CD4-positive, alpha-beta memory T cell (primary cell): Measurements from ENCODE around the gene USP43. TPM values are rescaled to one million over a fixed set of nuclear protein-coding genes. Genes with fewer than 3 reads are reported as not detected.
"Not testable (repeated sequence)": the region's sequence is repeated elsewhere in the genome, so short reads cannot be mapped to it uniquely, and the experiment has no call there.

Experiments
- CTCF ChIA-PET: fragments of 350-600 bp; sonication (Branson Sonifier 250); formaldehyde crosslinking; loops from one replicate; lab custom pipeline; 2021; ENCODE audit warnings: inconsistent platforms; ENCODE audit not compliant: partially characterized antibody; lab: Charles Lee
- POLR2A ChIA-PET: fragments of 350-600 bp; sonication (Branson Sonifier 250); formaldehyde crosslinking; loops from one replicate; lab custom pipeline; 2021; ENCODE audit not compliant: partially characterized antibody; lab: Charles Lee
- DNase-seq, 5 donors: peaks; one replicate each; pipeline versions ENCODE4 v3.0.0 to v3.0.0-alpha.2; 2020 to 2022; ENCODE audit warnings: mixed read lengths in 1 of 5
- H3K27ac ChIP-seq: one replicate; pipeline ENCODE4 v1.7.0; 2013; ENCODE audit warnings: low read depth, low read length
- H3K27me3 ChIP-seq: 2 replicates; pipeline ENCODE4 v1.7.0; 2013; ENCODE audit warnings: mild to moderate bottlenecking, low read length, moderate library complexity; ENCODE audit not compliant: insufficient read depth
- H3K36me3 ChIP-seq: 2 replicates; pipeline ENCODE4 v1.7.0; 2013; ENCODE audit warnings: mild to moderate bottlenecking, low read length, moderate library complexity; ENCODE audit not compliant: insufficient read depth
- H3K4me1 ChIP-seq: 2 replicates; pipeline ENCODE4 v1.7.0; 2013; ENCODE audit warnings: mild to moderate bottlenecking, low read length, moderate library complexity; ENCODE audit not compliant: insufficient read depth
- H3K4me3 ChIP-seq, 2 donors: one replicate each; pipeline ENCODE4 v1.7.0; 2013; ENCODE audit warnings: low read length in 2 of 2, mild to moderate bottlenecking in 1 of 2
- H3K9me3 ChIP-seq, 2 donors: one replicate each; pipeline ENCODE4 v1.7.0; 2013; ENCODE audit warnings: low read length in 2 of 2, control low read depth in 1 of 2; ENCODE audit not compliant: control insufficient read depth in 1 of 2
- H3K27ac Mint-ChIP-seq, 7 donors: one replicate each; pipeline ENCODE4 v1.8.0; 2020 to 2021; ENCODE audit warnings: mixed read lengths in 7 of 7, mild to moderate bottlenecking in 6 of 7, inconsistent platforms in 3 of 7, moderate library complexity in 3 of 7
- H3K27me3 Mint-ChIP-seq, 2 donors: one replicate each; pipeline ENCODE4 v1.8.0; 2020 to 2021; ENCODE audit warnings: mixed read lengths in 2 of 2
- H3K36me3 Mint-ChIP-seq, 2 donors: one replicate each; pipeline ENCODE4 v1.8.0; 2020 to 2021; ENCODE audit warnings: mixed read lengths in 2 of 2, inconsistent platforms in 1 of 2, mild to moderate bottlenecking in 1 of 2
- H3K4me1 Mint-ChIP-seq, 4 donors: one replicate each; pipeline ENCODE4 v1.8.0; 2020 to 2021; ENCODE audit warnings: mixed read lengths in 4 of 4, mild to moderate bottlenecking in 1 of 4
- H3K4me3 Mint-ChIP-seq, 8 donors: one replicate each; pipeline ENCODE4 v1.8.0; 2020 to 2021; ENCODE audit warnings: mixed read lengths in 8 of 8, mild to moderate bottlenecking in 7 of 8, moderate library complexity in 6 of 8, inconsistent platforms in 3 of 8
- H3K9me3 Mint-ChIP-seq, 8 donors: one replicate each; pipeline ENCODE4 v1.8.0; 2020 to 2021; ENCODE audit warnings: mixed read lengths in 8 of 8, mild to moderate bottlenecking in 5 of 8, inconsistent platforms in 3 of 8, moderate library complexity in 1 of 8
- intact Hi-C: fragments of 100-400 bp; cut with micrococcal nuclease; formaldehyde crosslinking; loops from one replicate; pipeline ENCODE4 v1.15.1; 2023
- polyA plus RNA-seq, 2 donors: library from polyadenylated mRNA; unstranded; fragments of 300-500 nt; fragmentation: Illumina TruSeq; gene quantifications; one replicate each; pipeline ENCODE4 v1.2.3, GENCODE V29; 2021
- total RNA-seq, 2 experiments: library from RNA; stranded (reverse); gene quantifications; one replicate each; pipeline ENCODE4 v1.2.3, GENCODE V29; 2021

Gene USP43
- under 1 TPM; 0.17 to 0.22 TPM for total RNA-seq
- polyA plus RNA-seq, result not detected

DNA sequence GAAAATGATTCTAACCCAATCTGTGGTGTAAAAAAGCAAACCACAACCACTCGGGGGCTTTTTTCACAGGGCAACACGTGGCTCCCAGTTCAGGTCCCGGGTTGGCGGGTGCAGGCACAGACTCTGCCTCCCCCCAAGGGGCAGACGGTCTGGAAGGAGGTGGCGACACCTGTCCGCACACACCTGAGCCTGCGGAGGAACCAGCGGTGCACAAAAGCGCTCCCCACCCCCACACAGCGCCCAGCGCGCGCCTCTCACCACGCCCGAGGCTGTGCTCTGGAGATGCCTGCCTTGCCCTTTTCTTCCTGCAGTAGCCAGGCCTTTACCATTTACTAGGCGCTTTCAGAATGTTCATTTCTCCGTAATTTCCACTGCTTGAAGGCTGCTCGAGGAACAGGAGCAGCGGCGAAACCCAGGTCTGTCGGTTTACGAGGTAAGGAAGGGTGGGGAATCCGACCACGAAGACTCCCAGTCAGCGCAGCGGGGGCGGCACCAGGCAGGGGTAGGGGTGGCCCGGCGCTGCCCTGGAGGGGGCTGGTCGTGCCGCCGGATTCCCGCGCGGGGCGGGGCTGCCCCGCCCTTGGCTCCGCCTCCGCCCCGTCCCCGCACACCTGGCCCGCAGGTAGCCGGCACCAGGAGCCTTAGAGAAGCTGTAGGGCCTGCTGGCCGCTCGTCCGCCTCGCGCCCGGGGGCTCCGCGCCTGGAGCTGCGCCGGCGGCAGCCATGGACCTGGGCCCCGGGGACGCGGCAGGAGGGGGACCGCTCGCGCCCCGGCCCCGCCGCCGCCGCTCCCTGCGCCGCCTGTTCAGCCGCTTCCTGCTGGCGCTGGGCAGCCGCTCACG, at the start of gene USP43:
Gene USP43, plus strand, starts transcription at position 608 of the 842 bp plus-strand sequence. Its CDS starts 116 bp downstream, at position 724.
- H3K4me1 ChIP-seq, result peaks cover 18% of the 10 kb centered on the region
- H3K4me3 ChIP-seq, result peak within 1 kb of the TSS; percentile 11 to 47
- peak within 1 kb of the TSS; percentile 77 to 86 (median 84) for H3K4me3 Mint-ChIP-seq
- ChIA-PET POLR2A (no interaction called here), CTCF (no interaction called here)
- peaks cover 33 to 36% of the 10 kb centered on the region in 2 donors for H3K27me3 Mint-ChIP-seq
- peaks cover 15% of the 10 kb centered on the region for H3K27me3 ChIP-seq
- no peaks in the 10 kb centered on the region for H3K9me3 ChIP-seq
- peak within 1 kb of the TSS in 1 of 7 donors; percentile 14 for H3K27ac Mint-ChIP-seq
- H3K36me3 Mint-ChIP-seq, result no peaks in the 10 kb centered on the region
- peaks cover 4 to 13% (median 9%) of the 10 kb centered on the region in 4 donors for H3K4me1 Mint-ChIP-seq
- H3K9me3 Mint-ChIP-seq, result peaks cover 0 to 3% (median 0%) of the 10 kb centered on the region in 8 donors
- intact Hi-C loops, result no loop called here
- peak in 3 of 5 donors; percentile 2 to 12 (median 11) for DNase-seq
- no peaks in the 10 kb centered on the region for H3K36me3 ChIP-seq
- H3K27ac ChIP-seq, result no peak within 1 kb of the TSS

DNA sequence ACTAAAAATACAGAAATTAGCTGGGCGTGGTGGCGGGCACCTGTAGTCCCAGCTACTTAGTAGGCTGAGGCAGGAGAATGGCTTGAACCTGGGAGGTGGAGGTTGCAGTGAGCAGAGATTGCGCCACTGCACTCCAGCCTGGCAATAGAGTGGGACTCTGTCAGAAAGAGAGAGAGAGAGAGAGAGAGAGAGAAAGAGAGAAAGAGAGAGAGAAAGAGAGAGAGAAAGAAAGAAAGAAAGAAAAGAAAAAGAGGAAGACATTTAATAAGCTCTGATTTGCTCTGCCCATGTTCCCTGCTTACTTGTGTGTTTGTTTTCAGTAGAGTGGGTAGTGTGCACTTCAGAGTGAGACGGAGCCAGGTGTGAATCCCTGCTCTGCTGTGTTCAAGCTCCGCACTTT, 47.7 kb upstream of the USP43 start:
- H3K9me3 Mint-ChIP-seq, intact Hi-C loops, H3K27me3 Mint-ChIP-seq: not testable (repeated sequence)

DNA sequence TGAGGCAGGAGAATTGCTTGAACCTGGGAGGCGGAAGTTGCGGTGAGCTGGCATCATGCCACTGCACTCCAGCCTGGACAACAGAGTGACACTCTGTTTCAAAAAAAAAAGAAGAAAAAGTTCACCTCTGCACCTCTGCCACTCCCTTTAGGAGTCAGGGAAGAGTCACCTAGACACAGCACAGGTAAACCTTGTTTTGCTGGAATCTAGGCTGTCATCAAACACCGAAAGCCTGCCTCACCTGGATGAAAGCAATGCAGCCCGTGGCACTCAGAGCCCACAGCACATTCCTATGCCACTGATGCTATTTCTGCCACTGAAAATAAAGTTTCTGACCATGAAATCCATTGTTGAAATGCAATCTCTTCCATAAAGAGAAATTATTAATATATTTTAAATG, 46.7 kb upstream of the USP43 start:
- no peak overlapping the region for H3K4me3 Mint-ChIP-seq
- H3K27me3 Mint-ChIP-seq, result peaks cover 9 to 11% of the 10 kb centered on the region in 2 donors
- no peaks in the 10 kb centered on the region for H3K4me1 ChIP-seq
- no peaks in the 10 kb centered on the region for H3K36me3 Mint-ChIP-seq
- no peaks in the 10 kb centered on the region for H3K36me3 ChIP-seq
- intact Hi-C loops, result no loop called here
- POLR2A ChIA-PET, result no interaction called here
- peaks cover 0 to 2% (median 0%) of the 10 kb centered on the region in 8 donors for H3K9me3 Mint-ChIP-seq
- H3K4me3 ChIP-seq, result no peak overlapping the region
- no peak for DNase-seq
- H3K27me3 ChIP-seq, result no peaks in the 10 kb centered on the region
- no peak overlapping the region for H3K27ac ChIP-seq
- H3K9me3 ChIP-seq, result no peaks in the 10 kb centered on the region
- CTCF ChIA-PET, result no interaction called here
- no peak overlapping the region for H3K27ac Mint-ChIP-seq
- H3K4me1 Mint-ChIP-seq, result no peaks in the 10 kb centered on the region

More for the DNA sequence above, 47.7 kb upstream of the USP43 start:
- H3K4me1 ChIP-seq, H3K4me1 Mint-ChIP-seq, H3K4me3 ChIP-seq, H3K36me3 ChIP-seq, CTCF ChIA-PET, POLR2A ChIA-PET, DNase-seq, H3K36me3 Mint-ChIP-seq, H3K27ac ChIP-seq, H3K27me3 ChIP-seq, H3K4me3 Mint-ChIP-seq, H3K9me3 ChIP-seq: not testable (repeated sequence)
- peak overlapping the region in 2 of 7 donors; percentile 47 to 49 for H3K27ac Mint-ChIP-seq

GRCh38 chr17:9604583-9604982, 40.7 kb upstream of the USP43 start:
- H3K4me1 ChIP-seq, DNase-seq, H3K27me3 ChIP-seq, H3K36me3 Mint-ChIP-seq, H3K4me3 Mint-ChIP-seq, H3K4me3 ChIP-seq, H3K27ac Mint-ChIP-seq, H3K4me1 Mint-ChIP-seq, POLR2A ChIA-PET, intact Hi-C loops, H3K9me3 Mint-ChIP-seq, H3K9me3 ChIP-seq, CTCF ChIA-PET, H3K27ac ChIP-seq, H3K36me3 ChIP-seq: not testable (repeated sequence)
- peaks cover 4 to 10% of the 10 kb centered on the region in 2 donors for H3K27me3 Mint-ChIP-seq

GRCh38 chr17:9606453-9606852, 38.9 kb upstream of the USP43 start:
- H3K36me3 Mint-ChIP-seq, result no peaks in the 10 kb centered on the region
- H3K4me1 Mint-ChIP-seq, result no peaks in the 10 kb centered on the region
- H3K27me3 ChIP-seq, result no peaks in the 10 kb centered on the region
- intact Hi-C loops, result no loop called here
- no peak overlapping the region for H3K27ac ChIP-seq
- CTCF ChIA-PET, result no interaction called here
- peaks cover 0 to 3% (median 0%) of the 10 kb centered on the region in 8 donors for H3K9me3 Mint-ChIP-seq
- peaks cover 8 to 10% of the 10 kb centered on the region in 2 donors for H3K27me3 Mint-ChIP-seq
- no peak overlapping the region for H3K27ac Mint-ChIP-seq
- POLR2A ChIA-PET, result no interaction called here
- H3K4me3 ChIP-seq, result no peak overlapping the region
- no peaks in the 10 kb centered on the region for H3K9me3 ChIP-seq
- no peaks in the 10 kb centered on the region for H3K36me3 ChIP-seq
- no peak overlapping the region for H3K4me3 Mint-ChIP-seq
- no peaks in the 10 kb centered on the region for H3K4me1 ChIP-seq
- DNase-seq, result no peak

DNA sequence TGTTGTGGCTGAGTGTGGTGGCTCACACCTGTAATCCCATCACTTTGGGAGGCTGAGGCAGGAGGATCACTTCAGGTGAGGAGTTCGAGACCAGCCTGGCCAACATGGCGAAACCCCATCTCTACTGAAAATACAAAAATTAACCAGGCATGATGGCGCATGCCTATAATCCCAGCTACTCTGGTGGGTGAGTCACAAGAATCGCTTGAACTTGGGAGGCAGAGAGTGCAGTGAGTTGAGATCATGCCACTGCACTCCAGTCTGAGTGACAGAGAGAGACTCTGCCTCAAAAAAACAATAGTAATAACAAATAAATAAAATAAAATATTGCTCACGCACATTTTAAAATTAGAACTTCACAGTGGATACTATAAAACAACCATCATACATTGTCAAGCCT, 38.3 kb upstream of the USP43 start:
- H3K4me3 Mint-ChIP-seq, intact Hi-C loops, H3K36me3 Mint-ChIP-seq, H3K9me3 Mint-ChIP-seq, CTCF ChIA-PET, H3K4me3 ChIP-seq, H3K27me3 ChIP-seq, H3K36me3 ChIP-seq, H3K4me1 ChIP-seq, H3K27ac Mint-ChIP-seq, POLR2A ChIA-PET, H3K27ac ChIP-seq, H3K9me3 ChIP-seq, DNase-seq, H3K4me1 Mint-ChIP-seq: not testable (repeated sequence)
- peaks cover 9 to 10% of the 10 kb centered on the region in 2 donors for H3K27me3 Mint-ChIP-seq

DNA sequence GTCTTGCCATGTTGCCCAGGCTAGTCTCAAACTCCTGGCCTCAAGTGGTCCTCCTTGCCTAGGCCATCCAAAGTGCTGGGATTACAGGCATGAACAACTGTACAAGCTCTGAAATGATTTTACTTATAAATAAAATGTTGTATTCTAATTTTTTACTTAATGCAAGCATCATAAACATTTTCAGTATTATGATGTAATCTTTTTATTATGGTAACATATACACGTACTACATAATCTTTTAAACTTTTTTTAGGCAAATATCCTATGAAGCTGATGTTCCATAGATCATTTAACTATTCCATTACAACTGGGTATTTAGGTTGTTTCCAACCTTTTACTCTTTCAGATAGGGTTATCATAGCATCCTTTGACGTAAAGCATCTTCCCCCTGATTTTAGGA, 33.8 kb upstream of the USP43 start:
- Histone ChIP-seq H3K27me3 (no peaks in the 10 kb centered on the region), H3K4me1 (no peaks in the 10 kb centered on the region), H3K36me3 (no peaks in the 10 kb centered on the region), H3K9me3 (no peaks in the 10 kb centered on the region), H3K4me3 (no peak overlapping the region), H3K27ac (no peak overlapping the region)
- POLR2A ChIA-PET, result no interaction called here
- Mint-ChIP-seq H3K9me3 (peaks cover 0 to 3% (median 0%) of the 10 kb centered on the region in 8 donors), H3K36me3 (no peaks in the 10 kb centered on the region), H3K27me3 (peaks cover 2 to 18% of the 10 kb centered on the region in 2 donors), H3K27ac (no peak overlapping the region), H3K4me3 (no peak overlapping the region), H3K4me1 (no peaks in the 10 kb centered on the region)
- CTCF ChIA-PET, result no interaction called here
- DNase-seq, result no peak
- intact Hi-C loops, result no loop called here
